H1 (cell line): ENCODE measurements around the gene TFF1. TPM values are rescaled to one million over a fixed set of nuclear protein-coding genes. Genes with fewer than 3 reads are reported as not detected.

Experiments
- CTCF ChIA-PET: fragments of 300-600 bp; sonication (Branson Sonifier 250); formaldehyde crosslinking; loops from one replicate; lab custom pipeline; 2021; ENCODE audit not compliant: partially characterized antibody; lab: Charles Lee
- POLR2A ChIA-PET: fragments of 300-600 bp; sonication (Branson Sonifier 250); formaldehyde crosslinking; loops from one replicate; lab custom pipeline; 2021; ENCODE audit warnings: inconsistent platforms; ENCODE audit not compliant: partially characterized antibody; lab: Charles Lee
- DNase-seq, 2 experiments: peaks; one replicate each; pipeline versions ENCODE4 v3.0.0 to v3.0.0-alpha.2; 2010 to 2022; ENCODE audit warnings: low spot score in 2 of 2, low read depth in 1 of 2, mixed read lengths in 1 of 2
- FAIRE-seq: peaks from 2 replicates; lab custom pipeline; 2011; peaks lifted over from hg19 to GRCh38; lab: Jason Lieb, UNC
- H2AFZ ChIP-seq: 2 replicates; pipeline ENCODE4 v1.8.1; 2012; ENCODE audit warnings: low read length, inconsistent platforms
- H2AK5ac ChIP-seq: 2 replicates; pipeline ENCODE4 v1.6.1; 2013; ENCODE audit warnings: low read depth, low read length
- H2BK120ac ChIP-seq: replicated peaks from 2 replicates; pipeline ENCODE3; 2013; ENCODE audit warnings: low read depth, low read length, inconsistent platforms
- H2BK12ac ChIP-seq: 2 replicates; pipeline ENCODE4 v1.6.1; 2013; ENCODE audit warnings: low read depth, low read length
- H2BK15ac ChIP-seq: 2 replicates; pipeline ENCODE4 v1.6.1; 2013; ENCODE audit warnings: low read length
- H2BK20ac ChIP-seq: 2 replicates; pipeline ENCODE4 v1.6.1; 2013; ENCODE audit warnings: low read length
- H2BK5ac ChIP-seq: 2 replicates; pipeline ENCODE4 v1.6.1; 2013; ENCODE audit warnings: low read depth, low read length
- H3K14ac ChIP-seq: 2 replicates; pipeline ENCODE4 v1.6.1; 2013; ENCODE audit warnings: inconsistent platforms; ENCODE audit not compliant: insufficient read length
- H3K18ac ChIP-seq: 2 replicates; pipeline ENCODE4 v1.6.1; 2013; ENCODE audit warnings: low read length; ENCODE audit errors: extremely low read depth
- H3K23ac ChIP-seq: 2 replicates; pipeline ENCODE4 v1.6.1; 2013; ENCODE audit warnings: inconsistent platforms; ENCODE audit not compliant: insufficient read length
- H3K23me2 ChIP-seq: 2 replicates; pipeline ENCODE4 v1.6.1; 2013; ENCODE audit warnings: low read depth, low read length
- H3K27ac ChIP-seq: 2 replicates; pipeline ENCODE4 v1.6.1; 2011; ENCODE audit warnings: low read depth, low read length, inconsistent platforms
- H3K27me3 ChIP-seq, 4 experiments: replicated peaks in 1 of 4; 1 replicate in 1 of 4; 2 replicates in 3 of 4; pipeline versions ENCODE4 v1.6.1 to v1.8.1; 2011 to 2013; ENCODE audit warnings: low read length in 3 of 4, mild to moderate bottlenecking in 3 of 4, inconsistent platforms in 2 of 4, mixed read lengths in 2 of 4, moderate library complexity in 1 of 4; ENCODE audit not compliant: control insufficient read depth in 3 of 4, insufficient read depth in 3 of 4; ENCODE audit errors: extremely low read depth in 1 of 4
- H3K36me3 ChIP-seq, 4 experiments: 2 replicates each; pipeline versions ENCODE4 v1.6.1 to v1.8.1; 2011 to 2013; ENCODE audit warnings: mild to moderate bottlenecking in 4 of 4, low read length in 3 of 4, moderate library complexity in 2 of 4, control low read depth in 1 of 4, inconsistent platforms in 1 of 4; ENCODE audit not compliant: insufficient read depth in 4 of 4, control insufficient read depth in 2 of 4
- H3K4ac ChIP-seq: replicated peaks from 2 replicates; pipeline ENCODE3; 2013; ENCODE audit warnings: low read length, low read depth, mixed read lengths, inconsistent platforms; ENCODE audit not compliant: insufficient read length
- H3K4me1 ChIP-seq, 4 experiments: replicated peaks in 1 of 4; 1 replicate in 1 of 4; 2 replicates in 3 of 4; pipeline versions ENCODE4 v1.6.1 to v1.8.1; 2011 to 2013; ENCODE audit warnings: low read length in 3 of 4, inconsistent platforms in 2 of 4, mixed read lengths in 1 of 4; ENCODE audit not compliant: insufficient read depth in 4 of 4, control insufficient read depth in 3 of 4
- H3K4me2 ChIP-seq, 2 experiments: 2 replicates each; pipeline versions ENCODE4 v1.6.1 to v1.8.1; 2011 to 2013; ENCODE audit warnings: low read depth in 2 of 2, low read length in 2 of 2, control low read depth in 1 of 2, inconsistent platforms in 1 of 2, mild to moderate bottlenecking in 1 of 2; ENCODE audit not compliant: insufficient read depth in 1 of 2
- H3K4me3 ChIP-seq, 4 experiments: fragments of 200-600, 300-600 bp in 1 of 4; sonication (generic), shearing (Covaris generic), sonication (Bioruptor Twin) in 1 of 4; 2 replicates each; pipeline versions ENCODE4 v1.5.1 to v1.8.1; 2011 to 2016; ENCODE audit warnings: low read length in 4 of 4, low read depth in 3 of 4, control low read depth in 2 of 4, inconsistent platforms in 2 of 4, mild to moderate bottlenecking in 2 of 4, mixed read lengths in 1 of 4, moderate library complexity in 1 of 4; ENCODE audit not compliant: insufficient read depth in 2 of 4; ENCODE audit errors: extremely low read depth in 1 of 4
- H3K56ac ChIP-seq: replicated peaks from 2 replicates; pipeline ENCODE3; 2013; ENCODE audit warnings: low read depth, mild to moderate bottlenecking, mixed read lengths, low read length, inconsistent platforms; ENCODE audit not compliant: insufficient read length
- H3K79me1 ChIP-seq: 2 replicates; pipeline ENCODE4 v1.6.1; 2013; ENCODE audit warnings: low read depth, low read length, control low read depth
- H3K79me2 ChIP-seq, 2 experiments: 2 replicates each; pipeline versions ENCODE4 v1.6.1 to v1.8.1; 2012 to 2013; ENCODE audit warnings: low read length in 2 of 2, mild to moderate bottlenecking in 2 of 2, inconsistent platforms in 1 of 2; ENCODE audit not compliant: insufficient read depth in 2 of 2, control insufficient read depth in 1 of 2
- H3K9ac ChIP-seq, 4 experiments: replicated peaks in 1 of 4; 1 replicate in 1 of 4; 2 replicates in 3 of 4; pipeline versions ENCODE4 v1.6.1 to v1.8.1; 2011 to 2013; ENCODE audit warnings: low read depth in 3 of 4, low read length in 3 of 4, control low read depth in 2 of 4, mild to moderate bottlenecking in 2 of 4, moderate library complexity in 2 of 4, inconsistent platforms in 1 of 4; ENCODE audit errors: extremely low read depth in 1 of 4
- H3K9me3 ChIP-seq, 2 experiments: 2 replicates each; pipeline versions ENCODE4 v1.6.1 to v1.8.1; 2012 to 2013; ENCODE audit warnings: mild to moderate bottlenecking in 2 of 2, moderate library complexity in 2 of 2, control low read depth in 1 of 2, inconsistent platforms in 1 of 2, low read depth in 1 of 2, low read length in 1 of 2, mixed read lengths in 1 of 2; ENCODE audit not compliant: insufficient read depth in 2 of 2
- H4K20me1 ChIP-seq, 2 experiments: replicated peaks in 1 of 2; 2 replicates each; pipeline versions ENCODE3 to v1.8.1; 2011 to 2013; ENCODE audit warnings: inconsistent platforms in 2 of 2, low read length in 2 of 2, mild to moderate bottlenecking in 1 of 2; ENCODE audit not compliant: insufficient read depth in 2 of 2, control insufficient read depth in 1 of 2
- H4K5ac ChIP-seq: 2 replicates; pipeline ENCODE4 v1.6.1; 2013; ENCODE audit warnings: low read length, low read depth, mixed read lengths, inconsistent platforms; ENCODE audit not compliant: insufficient read length
- H4K8ac ChIP-seq: 2 replicates; pipeline ENCODE4 v1.8.0; 2013; ENCODE audit warnings: mild to moderate bottlenecking, moderate library complexity, low read length, inconsistent platforms; ENCODE audit not compliant: insufficient read depth; ENCODE audit errors: extremely low read depth
- H4K91ac ChIP-seq: replicated peaks from 2 replicates; pipeline ENCODE3; 2013; ENCODE audit warnings: low read length, mixed read lengths, inconsistent platforms; ENCODE audit not compliant: insufficient read length
- BACH1 ChIP-seq: IDR thresholded peaks from 2 replicates; pipeline ENCODE4 v1.6.1; 2012; ENCODE audit warnings: low read length, improper control_type of control experiment
- EGR1 ChIP-seq: IDR thresholded peaks from 2 replicates; pipeline ENCODE4 v1.6.1; 2011; ENCODE audit warnings: low read depth, low read length, borderline replicate concordance
- KDM5A ChIP-seq: fragments of 200-600 bp; IDR thresholded peaks from 2 replicates; pipeline ENCODE4 v1.7.1; 2012; ENCODE audit warnings: mild to moderate bottlenecking, low read length, inconsistent platforms, mixed read lengths
- POLR2A ChIP-seq, 2 experiments: IDR thresholded peaks; 1 replicate in 1 of 2; 2 replicates in 1 of 2; pipeline ENCODE4 v1.6.1; 2011; ENCODE audit warnings: low read depth in 2 of 2, low read length in 2 of 2, mild to moderate bottlenecking in 2 of 2; ENCODE audit errors: control extremely low read depth in 1 of 2
- RXRA ChIP-seq: IDR thresholded peaks from 2 replicates; pipeline ENCODE4 v1.6.1; 2011; ENCODE audit warnings: low read depth, mild to moderate bottlenecking, low read length, moderate library complexity; ENCODE audit not compliant: insufficient read depth
- WGBS, 2 experiments: shearing (Covaris generic) in 1 of 2; methylation state at CpG; one replicate each; pipeline versions ENCODE4 v1.1.6 to v1.1.7; 2013 to 2015; ENCODE audit warnings: low lambda C conversion rate in 2 of 2, mixed read lengths in 2 of 2, inconsistent platforms in 1 of 2, low coverage in 1 of 2, missing lambda C conversion rate in 1 of 2; ENCODE audit not compliant: insufficient replicate concordance in 2 of 2, insufficient coverage in 1 of 2, insufficient read length in 1 of 2; ENCODE audit errors: extremely low coverage in 1 of 2, missing lambda C conversion rate in 1 of 2; 5-methylcytosine and 5-hydroxymethylcytosine counted together
- polyA plus RNA-seq, 7 experiments: library from polyadenylated mRNA; depleted of rRNA in 3 of 7; stranded (reverse) in 5 of 7; unstranded in 2 of 7; fragments of >200 nt in 5 of 7; fragments of 200-250 nt in 2 of 7; gene quantifications; 1 replicate in 5 of 7; 2 replicates in 1 of 7; 4 replicates in 1 of 7; pipeline versions ENCODE4 v1.2.1 to v1.2.3, GENCODE V29; 2011 to 2013; ENCODE audit warnings: missing spikeins in 2 of 7, mixed read lengths in 2 of 7
- total RNA-seq: library from RNA; stranded (reverse); fragmentation: NEBNext Ultra II Directional; extraction: Animal tissue kit (Norgen Biotek cat#: 25700); gene quantifications from 2 replicates; pipeline ENCODE4 v1.2.1, GENCODE V29; 2021

Gene TFF1
- total and polyA plus RNA-seq, 2 of the 8 experiments (the other 6 are each of a cell fraction or from before 2014, with no cell fraction given), result not detected

DNA sequence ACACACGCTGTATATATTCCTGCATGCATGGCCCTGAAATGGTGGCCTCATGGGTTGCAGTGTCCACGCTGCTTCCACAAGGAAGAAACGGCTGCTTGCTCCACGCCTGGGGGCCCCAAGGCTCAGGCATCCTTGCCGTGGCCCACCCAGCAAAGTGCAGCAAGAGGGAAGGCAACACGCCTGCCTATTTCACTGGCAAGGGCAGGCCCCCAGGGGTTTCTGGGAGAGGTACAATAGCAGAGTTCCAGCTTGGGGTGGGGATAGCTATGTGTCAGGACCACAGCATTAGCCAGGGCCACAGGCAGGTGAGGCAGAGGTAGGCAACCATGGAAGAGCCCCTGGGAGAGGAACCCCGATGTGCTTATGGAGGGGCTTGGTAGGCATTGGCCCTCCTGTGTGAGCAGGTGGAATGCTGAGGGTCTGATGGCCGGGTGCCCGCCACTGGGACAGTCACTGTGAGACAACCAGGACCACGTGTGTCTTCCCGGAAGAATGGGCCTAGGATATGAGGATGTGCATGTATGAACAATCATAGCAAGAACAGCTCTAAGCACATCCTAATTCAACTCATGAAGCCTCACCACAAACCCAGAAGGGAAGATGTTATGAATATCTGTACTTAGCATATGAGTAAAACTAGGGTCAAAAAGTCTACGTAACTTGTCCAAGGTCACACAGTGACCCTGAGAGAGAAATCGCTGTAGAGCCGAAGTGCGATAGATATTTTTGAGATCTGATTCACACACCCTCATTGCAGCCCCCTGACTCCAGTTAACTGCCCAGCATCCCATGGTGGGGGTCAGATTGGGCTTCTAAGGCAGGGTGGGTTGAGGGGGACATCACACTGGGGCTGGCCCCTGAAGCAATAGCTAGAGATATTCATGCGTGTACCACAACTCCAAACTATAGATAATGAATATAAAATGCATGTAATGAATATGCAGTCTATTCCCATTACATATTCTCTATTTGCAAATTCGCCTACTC is 27.3 kb downstream of the TFF1 start:
- H4K8ac ChIP-seq, result no peak overlapping the region
- WGBS, 2 experiments, result 94% methylated on average over 17 of the region's 17 CpGs; no CpG with 5 or more reads in 1 of the 2 experiments

More for the DNA sequence above, 27.3 kb downstream of the TFF1 start:
- no peak for TF ChIP-seq BACH1
- TF ChIP-seq KDM5A, result no peak
- no peak for TF ChIP-seq POLR2A (IDR thresholded peaks at IDR 0.05; ENCODE audit: control extremely low read depth in 1 of 2, low read depth in 2 of 2, low read length in 2 of 2)
- no peak for TF ChIP-seq EGR1
- TF ChIP-seq RXRA, result no peak
- TF ChIP-seq, all 59 proteins: peak for 0
- H3K4me3 ChIP-seq, result no peak overlapping the region
- no peaks in the 10 kb centered on the region for H3K79me2 ChIP-seq
- POLR2A ChIA-PET, result interaction anchor here (0.9 to 1.7 kb wide), 3 partner anchors 23 to 175 kb away, joined by 3 to 4 read pairs (median 3); no protein-coding TSS in a partner anchor
- H3K4me2 ChIP-seq, result no peak overlapping the region
- no peak overlapping the region for H3K27ac ChIP-seq
- H3K27me3 ChIP-seq, result no peaks in the 10 kb centered on the region
- H3K9ac ChIP-seq, result no peak overlapping the region
- no peak overlapping the region for H2BK120ac ChIP-seq
- 0 out of 2 replicates have a peak overlapping the region, but pooled peaks have one; percentile 31 for H2BK15ac ChIP-seq
- CTCF ChIA-PET, result interaction anchor here (0.6 to 11.6 kb wide), 30 partner anchors 8 to 1389 kb away, joined by 3 to 137 read pairs (median 5); partner anchors contain the start of genes TFF3 and UBASH3A
- no peak overlapping the region for H3K23ac ChIP-seq
- 0 out of 2 replicates have a peak overlapping the region, but pooled peaks have one; percentile 57 for H2BK20ac ChIP-seq
- H2BK5ac ChIP-seq, result peak overlapping the region; percentile 35; the same call in 1 of the 2 replicates
- no peaks in the 10 kb centered on the region for H3K23me2 ChIP-seq
- H2AFZ ChIP-seq, result peak overlapping the region; percentile 87; the same call in 1 of the 2 replicates
- no peaks in the 10 kb centered on the region for H3K79me1 ChIP-seq
- no peak overlapping the region for H3K4ac ChIP-seq
- H3K14ac ChIP-seq, result no peak overlapping the region
- no peaks in the 10 kb centered on the region for H3K9me3 ChIP-seq
- H3K18ac ChIP-seq, result 0 out of 2 replicates have a peak overlapping the region, but pooled peaks have one; percentile 52
- H3K36me3 ChIP-seq, result no peaks in the 10 kb centered on the region
- no peak overlapping the region for H4K5ac ChIP-seq
- H3K4me1 ChIP-seq, result peaks cover 0 to 13% (median 4%) of the 10 kb centered on the region in 4 experiments; a peak in 6 of 7 replicates
- H3K56ac ChIP-seq, result no peak overlapping the region
- no peaks in the 10 kb centered on the region for H4K20me1 ChIP-seq
- FAIRE-seq, result no peak
- peak in 1 of 2 experiments; percentile 7 for DNase-seq
- peak overlapping the region; percentile 77; the same call in 1 of the 2 replicates for H2BK12ac ChIP-seq
- H2AK5ac ChIP-seq, result no peak overlapping the region; the same call in 1 of the 2 replicates
- H4K91ac ChIP-seq, result peak overlapping the region; percentile 29
